MM.1S (cell line): ENCODE data around the gene SPRED2.

Experiments used
- DNase-seq: peaks from one replicate; pipeline ENCODE4 v3.0.0-alpha.2; 2015
- H2AFZ ChIP-seq: fragments of 300-600 bp; sonication (generic); 2 replicates; pipeline ENCODE4 v1.6.0; 2016; ENCODE audit warnings: antibody characterized with exemption, low read length
- H3F3A ChIP-seq: fragments of 300-600 bp; sonication (generic); 2 replicates; pipeline ENCODE4 v1.6.1; 2016; ENCODE audit warnings: mild to moderate bottlenecking, antibody characterized with exemption, low read length, moderate library complexity, mixed read lengths; ENCODE audit not compliant: insufficient read depth
- H3K27ac ChIP-seq: fragments of 300-600 bp; sonication (generic); 2 replicates; pipeline ENCODE4 v1.5.1; 2016; ENCODE audit warnings: mild to moderate bottlenecking, low read length
- H3K27me3 ChIP-seq: fragments of 300-600 bp; sonication (generic); replicated peaks from 2 replicates; pipeline ENCODE4 v1.6.0; 2016; ENCODE audit warnings: low read length; ENCODE audit not compliant: insufficient read depth
- H3K36me3 ChIP-seq: fragments of 300-600 bp; sonication (generic); replicated peaks from 2 replicates; pipeline ENCODE4 v1.6.1; 2016; ENCODE audit warnings: mild to moderate bottlenecking, low read length, mixed read lengths; ENCODE audit not compliant: insufficient read depth
- H3K4me1 ChIP-seq: fragments of 300-600 bp; sonication (generic); 2 replicates; pipeline ENCODE4 v1.6.1; 2016; ENCODE audit warnings: low read length, mixed read lengths
- H3K4me2 ChIP-seq: fragments of 300-600 bp; sonication (generic); 2 replicates; pipeline ENCODE4 v1.6.0; 2016; ENCODE audit warnings: low read depth, low read length
- H3K4me3 ChIP-seq: fragments of 300-600 bp; sonication (generic); 2 replicates; pipeline ENCODE4 v1.5.1; 2016; ENCODE audit warnings: low read length, mixed read lengths
- H3K79me2 ChIP-seq: fragments of 300-600 bp; sonication (generic); 2 replicates; pipeline ENCODE4 v1.6.1; 2016; ENCODE audit warnings: mixed run types, low read length, mixed read lengths
- H3K9ac ChIP-seq: fragments of 300-600 bp; sonication (generic); 2 replicates; pipeline ENCODE4 v1.6.1; 2016; ENCODE audit warnings: low read length, mixed read lengths
- H3K9me2 ChIP-seq: fragments of 300-600 bp; sonication (generic); replicated peaks from 2 replicates; pipeline ENCODE4 v1.6.1; 2016; ENCODE audit warnings: mild to moderate bottlenecking, low read length, mixed read lengths; ENCODE audit not compliant: insufficient read depth
- H3K9me3 ChIP-seq: fragments of 300-600 bp; sonication (generic); replicated peaks from 2 replicates; pipeline ENCODE4 v1.6.1; 2016; ENCODE audit warnings: mild to moderate bottlenecking, low read length, mixed read lengths; ENCODE audit not compliant: insufficient read depth
- H4K20me1 ChIP-seq: fragments of 300-600 bp; sonication (generic); 2 replicates; pipeline ENCODE4 v1.6.1; 2016; ENCODE audit warnings: mild to moderate bottlenecking, low read length, moderate library complexity, mixed read lengths; ENCODE audit not compliant: insufficient read depth
- CTCF ChIP-seq: fragments of 300-600 bp; sonication (generic); IDR thresholded peaks from 2 replicates; pipeline ENCODE4 v1.5.1; 2016; ENCODE audit warnings: antibody characterized with exemption, low read length, mixed read lengths
- EZH2 ChIP-seq: fragments of 300-600 bp; sonication (generic); optimal IDR thresholded peaks from 2 replicates; pipeline ENCODE3; 2017; ENCODE audit warnings: low read depth, mild to moderate bottlenecking, antibody characterized with exemption, low read length, mixed read lengths
- EZH2phosphoT487 ChIP-seq: fragments of 300-600 bp; sonication (generic); IDR thresholded peaks from 2 replicates; pipeline ENCODE4 v1.6.1; 2018; ENCODE audit warnings: antibody characterized with exemption, low read length

The SPRED2 gene

DNA sequence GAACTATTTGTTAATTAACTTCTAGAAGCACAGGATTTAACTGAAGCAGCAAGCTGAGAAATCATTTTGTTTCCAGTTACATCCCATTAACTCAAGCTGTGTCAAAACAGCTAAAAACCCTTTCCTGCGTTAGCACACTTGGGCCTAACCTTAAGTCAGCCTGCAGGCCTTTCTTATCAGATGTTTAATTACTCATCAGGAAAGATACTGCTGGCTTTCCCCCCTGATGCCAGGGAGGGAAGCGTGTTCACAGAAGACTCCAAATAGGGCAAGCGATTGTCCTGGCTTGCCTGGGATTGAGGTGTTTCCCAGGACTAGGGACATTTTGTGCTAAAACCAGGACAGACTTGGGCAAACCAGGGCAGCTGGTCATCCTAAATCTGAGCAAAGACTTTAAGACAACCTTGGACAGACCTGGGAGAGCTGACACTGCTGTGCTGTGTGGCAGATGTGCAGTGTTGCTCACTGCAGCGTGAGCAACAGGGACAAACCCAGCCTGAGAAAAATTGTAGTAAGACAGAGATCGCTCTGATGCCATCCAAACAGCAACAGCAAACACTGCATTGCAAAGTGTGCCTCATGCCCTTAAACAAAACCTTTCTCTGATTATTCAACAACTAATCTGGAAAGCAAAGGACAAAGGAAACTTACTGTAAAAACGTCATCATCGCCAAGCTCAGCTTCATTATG, 100.9 kb downstream of the SPRED2 start:
- H3K36me3 ChIP-seq, result no peaks in the 10 kb centered on the region
- H3K27me3 ChIP-seq, result no peaks in the 10 kb centered on the region
- H4K20me1 ChIP-seq, result no peaks in the 10 kb centered on the region
- H3K79me2 ChIP-seq, result no peaks in the 10 kb centered on the region
- no peaks in the 10 kb centered on the region for H3F3A ChIP-seq
- H3K4me3 ChIP-seq, result no peak overlapping the region
- no peak overlapping the region for H3K9ac ChIP-seq
- no peak overlapping the region for H3K27ac ChIP-seq
- no peak for DNase-seq
- no peak for TF ChIP-seq EZH2phosphoT487
- no peak for TF ChIP-seq CTCF
- H2AFZ ChIP-seq, result no peak overlapping the region
- no peak overlapping the region for H3K4me2 ChIP-seq
- no peaks in the 10 kb centered on the region for H3K4me1 ChIP-seq
- H3K9me2 ChIP-seq, result no peaks in the 10 kb centered on the region
- H3K9me3 ChIP-seq, result no peaks in the 10 kb centered on the region

- Histone ChIP-seq H3K9me3 (no peaks in the 10 kb centered on the region), H3K27ac (no peak overlapping the region), H3K27me3 (no peaks in the 10 kb centered on the region), H3K9ac (no peak overlapping the region), H3K79me2 (no peaks in the 10 kb centered on the region), H3K36me3 (no peaks in the 10 kb centered on the region), H3K9me2 (no peaks in the 10 kb centered on the region), H4K20me1 (no peaks in the 10 kb centered on the region), H3K4me1 (no peaks in the 10 kb centered on the region), H3K4me2 (no peak overlapping the region), H3F3A (no peaks in the 10 kb centered on the region), H3K4me3 (no peak overlapping the region), H2AFZ (no peak overlapping the region)
- TF ChIP-seq CTCF, result no peak
- TF ChIP-seq EZH2, result no peak
- no peak for TF ChIP-seq EZH2phosphoT487
- no peak for DNase-seq
Observed at GRCh38 chr2:65329525-65329924, 102.9 kb downstream of the SPRED2 start.

DNA sequence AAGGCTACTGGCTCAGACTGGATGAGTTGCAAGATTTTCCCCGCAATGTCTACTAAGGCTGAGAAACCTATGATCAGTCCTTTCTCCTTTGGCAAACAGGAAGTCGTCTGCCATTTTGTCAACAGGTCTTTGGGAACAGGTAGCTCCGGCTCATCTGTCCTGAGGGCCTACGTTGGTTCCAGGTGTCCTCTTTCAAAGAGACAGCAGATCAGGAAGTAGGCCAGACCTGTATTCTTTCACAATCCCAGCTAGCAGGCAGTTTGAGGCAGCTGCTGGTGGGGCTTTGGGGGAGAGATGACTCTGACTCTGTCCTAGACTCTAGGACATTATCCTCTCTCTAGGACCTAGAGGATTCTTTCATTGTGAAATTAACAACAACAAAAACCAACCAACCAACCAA, 106.1 kb downstream of the SPRED2 start:
- no peak overlapping the region for H3K4me2 ChIP-seq
- no peaks in the 10 kb centered on the region for H3K9me2 ChIP-seq

DNA sequence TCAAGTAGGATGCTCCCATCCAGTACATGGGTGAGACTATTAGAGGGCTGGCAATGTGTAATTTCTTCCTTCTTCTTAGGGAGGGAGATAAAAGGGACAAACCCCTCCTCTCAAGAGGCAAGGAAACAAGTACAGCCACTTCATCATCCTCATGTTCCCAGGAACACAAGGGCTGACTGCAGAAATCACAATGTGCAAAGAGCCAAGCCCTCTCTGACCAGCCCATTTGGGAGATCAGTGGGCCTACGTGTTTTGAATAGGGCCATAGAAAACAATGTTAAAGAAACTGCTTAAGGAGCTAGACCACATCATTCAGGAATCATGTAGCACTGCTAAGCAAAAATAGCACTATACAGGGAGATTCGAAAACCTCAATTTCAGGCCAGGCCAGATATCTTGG, 107.3 kb downstream of the SPRED2 start:
- no peaks in the 10 kb centered on the region for H3K79me2 ChIP-seq
- H3K27me3 ChIP-seq, result no peaks in the 10 kb centered on the region
- no peak overlapping the region for H3K27ac ChIP-seq
- H3F3A ChIP-seq, result no peaks in the 10 kb centered on the region
- no peaks in the 10 kb centered on the region for H4K20me1 ChIP-seq
- H3K9me3 ChIP-seq, result no peaks in the 10 kb centered on the region
- no peaks in the 10 kb centered on the region for H3K4me1 ChIP-seq
- H3K9ac ChIP-seq, result no peak overlapping the region
- no peak for DNase-seq
- H3K36me3 ChIP-seq, result no peaks in the 10 kb centered on the region
- H3K4me3 ChIP-seq, result no peak overlapping the region
- no peaks in the 10 kb centered on the region for H3K9me2 ChIP-seq
- no peak overlapping the region for H2AFZ ChIP-seq
- TF ChIP-seq CTCF (no peak), EZH2 (no peak), EZH2phosphoT487 (no peak)
- H3K4me2 ChIP-seq, result no peak overlapping the region

More for the DNA sequence above, 106.1 kb downstream of the SPRED2 start:
- H4K20me1 ChIP-seq, result no peaks in the 10 kb centered on the region
- no peak overlapping the region for H3K4me3 ChIP-seq
- H3F3A ChIP-seq, result no peaks in the 10 kb centered on the region
- H3K36me3 ChIP-seq, result no peaks in the 10 kb centered on the region
- H3K9ac ChIP-seq, result no peak overlapping the region
- no peaks in the 10 kb centered on the region for H3K4me1 ChIP-seq
- no peaks in the 10 kb centered on the region for H3K27me3 ChIP-seq
- H2AFZ ChIP-seq, result no peak overlapping the region
- H3K79me2 ChIP-seq, result no peaks in the 10 kb centered on the region
- no peak for TF ChIP-seq EZH2
- no peak for TF ChIP-seq EZH2phosphoT487
- no peak overlapping the region for H3K27ac ChIP-seq
- no peak for DNase-seq
- no peaks in the 10 kb centered on the region for H3K9me3 ChIP-seq
